ENCODE measurements around the gene CHCHD6. TPM values are rescaled to one million over a fixed set of nuclear protein-coding genes. Genes with fewer than 3 reads are reported as not detected.

Gene CHCHD6
- total RNA-seq, 1 experiment from 2014 or later: 45.9 TPM

GRCh38 chr3:126918355-126918821 lies 214.3 kb downstream of the CHCHD6 start:
- Mint-ChIP-seq H3K4me3 (ENCODE audit: low read depth, unreplicated experiment) (no peak overlapping the region), H3K4me1 (ENCODE audit: low read depth, unreplicated experiment) (peaks cover 26% of the 10 kb centered on the region), H3K27ac (ENCODE audit: unreplicated experiment) (no peak overlapping the region), H3K36me3 (ENCODE audit: insufficient read depth, unreplicated experiment) (no peaks in the 10 kb centered on the region), H3K9me3 (ENCODE audit: low read depth, unreplicated experiment) (peaks cover 5% of the 10 kb centered on the region), H3K27me3 (ENCODE audit: unreplicated experiment) (no peaks in the 10 kb centered on the region)
- intact Hi-C loops (cut with micrococcal nuclease; ENCODE audit: unreplicated experiment): no loop called here
- BruUV-seq (replicated peaks): no TSS peak
- DNase-seq: no peak
- CTCF ChIA-PET: no interaction called here
- no peak for TF ChIP-seq CTCF (IDR thresholded peaks at IDR 0.05; ENCODE audit: unreplicated experiment)

DNA sequence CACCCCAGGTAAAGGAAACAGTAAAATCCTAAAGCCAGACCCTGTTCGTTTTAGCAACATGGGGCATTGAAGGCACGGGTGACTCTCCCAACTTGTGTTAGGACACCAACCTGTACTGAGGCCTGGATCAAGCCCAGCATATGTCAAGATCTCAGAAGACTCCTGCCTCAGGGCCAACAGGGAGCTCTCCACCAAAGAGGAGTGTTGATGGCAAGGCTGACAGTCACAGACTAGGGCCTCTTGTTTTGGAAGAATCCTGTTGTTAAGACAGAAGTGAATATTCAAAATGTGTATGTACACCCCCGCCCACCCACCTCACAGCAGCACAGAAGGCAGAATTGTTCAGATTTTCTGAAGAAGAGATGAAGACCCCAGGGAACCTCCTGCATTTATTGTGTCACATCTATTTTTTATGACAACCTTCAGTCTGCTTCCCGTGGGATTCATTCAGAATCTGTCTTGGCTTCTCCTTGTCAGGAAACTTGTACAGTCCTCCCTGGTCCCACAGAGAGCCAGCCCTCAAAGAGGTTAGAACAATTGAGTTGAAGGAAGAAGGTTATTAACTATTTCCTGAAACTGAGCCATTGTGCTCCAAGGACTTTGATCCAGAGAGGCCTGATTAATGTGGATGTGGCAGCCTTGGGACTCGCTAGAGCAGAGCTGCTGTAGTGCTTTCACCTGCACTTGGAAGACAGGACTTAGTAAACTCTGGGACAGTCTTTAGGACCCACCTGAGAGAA lies 217.2 kb downstream of the CHCHD6 start:
- H3K4me1 Mint-ChIP-seq (ENCODE audit: low read depth, unreplicated experiment): peaks cover 51% of the 10 kb centered on the region
- intact Hi-C loops (cut with micrococcal nuclease; ENCODE audit: unreplicated experiment): loop anchor here (5.0 kb wide), 1 partner anchor 169 kb away; no protein-coding TSS in a partner anchor
- CTCF ChIA-PET: interaction anchor here (0.7 to 2.4 kb wide), 5 partner anchors 10 to 220 kb away, joined by 4 to 14 read pairs (median 6); no protein-coding TSS in a partner anchor
- no peak for TF ChIP-seq CTCF (IDR thresholded peaks at IDR 0.05; ENCODE audit: unreplicated experiment)
- H3K9me3 Mint-ChIP-seq (ENCODE audit: low read depth, unreplicated experiment): peaks cover 5% of the 10 kb centered on the region
- H3K27me3 Mint-ChIP-seq (ENCODE audit: unreplicated experiment): no peaks in the 10 kb centered on the region
- BruUV-seq (replicated peaks): no TSS peak
- DNase-seq: peak; percentile 39
- no peak overlapping the region for H3K27ac Mint-ChIP-seq (ENCODE audit: unreplicated experiment)
- H3K36me3 Mint-ChIP-seq (ENCODE audit: insufficient read depth, unreplicated experiment): no peaks in the 10 kb centered on the region
- H3K4me3 Mint-ChIP-seq (ENCODE audit: low read depth, unreplicated experiment): no peak overlapping the region

- peaks cover 59% of the 10 kb centered on the region for H3K4me1 Mint-ChIP-seq (ENCODE audit: low read depth, unreplicated experiment)
- CTCF ChIA-PET: interaction anchor here (1.6 to 2.4 kb wide), 2 partner anchors 11 to 170 kb away, joined by 6 to 14 read pairs; no protein-coding TSS in a partner anchor
- peaks cover 5% of the 10 kb centered on the region for H3K9me3 Mint-ChIP-seq (ENCODE audit: low read depth, unreplicated experiment)
- no peaks in the 10 kb centered on the region for H3K27me3 Mint-ChIP-seq (ENCODE audit: unreplicated experiment)
- DNase-seq: no peak
- no peak for TF ChIP-seq CTCF (IDR thresholded peaks at IDR 0.05; ENCODE audit: unreplicated experiment)
- no TSS peak for BruUV-seq (replicated peaks)
- no peak overlapping the region for H3K27ac Mint-ChIP-seq (ENCODE audit: unreplicated experiment)
- intact Hi-C loops (cut with micrococcal nuclease; ENCODE audit: unreplicated experiment): loop anchor here (5.0 kb wide), 1 partner anchor 170 kb away; no protein-coding TSS in a partner anchor
- H3K4me3 Mint-ChIP-seq (ENCODE audit: low read depth, unreplicated experiment): no peak overlapping the region
- H3K36me3 Mint-ChIP-seq (ENCODE audit: insufficient read depth, unreplicated experiment): no peaks in the 10 kb centered on the region
Observed at GRCh38 chr3:126922466-126922865, 218.4 kb downstream of the CHCHD6 start.

DNA sequence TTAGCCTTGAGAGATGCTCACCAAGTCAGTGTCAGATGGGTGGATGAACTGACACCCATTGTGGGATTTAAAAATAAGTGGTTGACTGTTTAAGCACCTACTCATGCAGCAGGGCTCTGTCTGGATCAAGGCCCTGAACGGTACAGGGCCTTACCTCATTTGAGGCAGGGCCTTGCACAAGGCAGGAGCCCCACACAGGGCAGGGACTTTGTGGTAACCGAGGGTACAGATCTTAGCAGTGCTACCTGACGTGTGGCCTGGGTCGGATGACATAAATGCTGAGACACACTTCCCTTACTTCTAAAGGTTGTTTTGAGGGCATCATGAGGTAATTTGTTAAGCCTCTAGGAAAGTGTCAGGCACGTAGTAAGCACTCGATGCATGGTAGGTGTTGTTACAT lies 219.4 kb downstream of the CHCHD6 start:
- Mint-ChIP-seq H3K4me1 (ENCODE audit: low read depth, unreplicated experiment) (peaks cover 59% of the 10 kb centered on the region), H3K9me3 (ENCODE audit: low read depth, unreplicated experiment) (peaks cover 5% of the 10 kb centered on the region), H3K27me3 (ENCODE audit: unreplicated experiment) (no peaks in the 10 kb centered on the region), H3K36me3 (ENCODE audit: insufficient read depth, unreplicated experiment) (no peaks in the 10 kb centered on the region), H3K4me3 (ENCODE audit: low read depth, unreplicated experiment) (no peak overlapping the region), H3K27ac (ENCODE audit: unreplicated experiment) (no peak overlapping the region)
- BruUV-seq (replicated peaks): no TSS peak
- intact Hi-C loops (cut with micrococcal nuclease; ENCODE audit: unreplicated experiment): loop anchor here (5.0 kb wide), 1 partner anchor 171 kb away; no protein-coding TSS in a partner anchor
- CTCF ChIA-PET: no interaction called here
- TF ChIP-seq CTCF (IDR thresholded peaks at IDR 0.05; ENCODE audit: unreplicated experiment): no peak
- no peak for DNase-seq
